ENCODE results near the gene POLR1B.

Gene POLR1B

DNA sequence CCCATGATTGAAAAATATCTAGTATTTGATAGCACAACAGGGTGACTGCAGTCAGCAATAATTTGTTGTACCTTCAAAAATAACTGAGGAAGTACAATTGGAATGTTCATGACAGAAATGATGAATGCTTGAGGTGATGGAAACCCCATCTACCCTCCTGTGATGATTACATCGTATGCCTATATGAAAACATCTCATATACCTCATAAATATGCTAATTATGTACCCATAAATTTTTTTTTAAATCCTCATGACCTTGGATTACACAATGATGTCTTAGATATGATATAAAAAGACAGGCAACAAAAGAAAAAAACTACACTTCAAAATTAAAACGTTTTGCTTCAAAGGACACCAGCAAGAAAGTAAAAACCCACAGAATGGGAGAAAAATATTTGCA is 1.4 kb upstream of the POLR1B start:
- Histone ChIP-seq H3K79me2 (ENCODE audit: insufficient read depth, low read length) (peaks cover 38% of the 10 kb centered on the region), H3K9ac (ENCODE audit: low read length) (peak overlapping the region; percentile 82), H3K4me3 (ENCODE audit: insufficient read depth, low read length, poor library complexity, severe bottlenecking) (peak overlapping the region; percentile 76), H3F3A (ENCODE audit: insufficient read depth) (peaks cover 21% of the 10 kb centered on the region), H3K9me2 (replicated peaks; ENCODE audit: insufficient read depth, low read length) (no peaks in the 10 kb centered on the region), H3K4me2 (ENCODE audit: low read depth, low read length, poor library complexity, severe bottlenecking) (peak overlapping the region; percentile 87), H3K27ac (ENCODE audit: low read depth, low read length) (peak overlapping the region; percentile 82), H3K36me3 (ENCODE audit: low read length) (no peaks in the 10 kb centered on the region), H4K20me1 (ENCODE audit: low read depth, low read length) (no peaks in the 10 kb centered on the region), H2AFZ (ENCODE audit: low read depth, low read length, severe bottlenecking) (peak overlapping the region; percentile 91), H3K27me3 (ENCODE audit: low read length) (no peaks in the 10 kb centered on the region), H3K9me3 (ENCODE audit: insufficient read depth, low read length) (no peaks in the 10 kb centered on the region)
- TF ChIP-seq, protein P1, sequence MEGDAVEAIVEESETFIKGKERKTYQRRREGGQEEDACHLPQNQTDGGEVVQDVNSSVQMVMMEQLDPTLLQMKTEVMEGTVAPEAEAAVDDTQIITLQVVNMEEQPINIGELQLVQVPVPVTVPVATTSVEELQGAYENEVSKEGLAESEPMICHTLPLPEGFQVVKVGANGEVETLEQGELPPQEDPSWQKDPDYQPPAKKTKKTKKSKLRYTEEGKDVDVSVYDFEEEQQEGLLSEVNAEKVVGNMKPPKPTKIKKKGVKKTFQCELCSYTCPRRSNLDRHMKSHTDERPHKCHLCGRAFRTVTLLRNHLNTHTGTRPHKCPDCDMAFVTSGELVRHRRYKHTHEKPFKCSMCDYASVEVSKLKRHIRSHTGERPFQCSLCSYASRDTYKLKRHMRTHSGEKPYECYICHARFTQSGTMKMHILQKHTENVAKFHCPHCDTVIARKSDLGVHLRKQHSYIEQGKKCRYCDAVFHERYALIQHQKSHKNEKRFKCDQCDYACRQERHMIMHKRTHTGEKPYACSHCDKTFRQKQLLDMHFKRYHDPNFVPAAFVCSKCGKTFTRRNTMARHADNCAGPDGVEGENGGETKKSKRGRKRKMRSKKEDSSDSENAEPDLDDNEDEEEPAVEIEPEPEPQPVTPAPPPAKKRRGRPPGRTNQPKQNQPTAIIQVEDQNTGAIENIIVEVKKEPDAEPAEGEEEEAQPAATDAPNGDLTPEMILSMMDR (IDR thresholded peaks at IDR 0.05; ENCODE audit: insufficient read depth, low read length, poor library complexity, severe bottlenecking): no peak
- no peak for TF ChIP-seq EZH2phosphoT487 (conservative IDR thresholded peaks at IDR 0.05; ENCODE audit: low read length)

DNA sequence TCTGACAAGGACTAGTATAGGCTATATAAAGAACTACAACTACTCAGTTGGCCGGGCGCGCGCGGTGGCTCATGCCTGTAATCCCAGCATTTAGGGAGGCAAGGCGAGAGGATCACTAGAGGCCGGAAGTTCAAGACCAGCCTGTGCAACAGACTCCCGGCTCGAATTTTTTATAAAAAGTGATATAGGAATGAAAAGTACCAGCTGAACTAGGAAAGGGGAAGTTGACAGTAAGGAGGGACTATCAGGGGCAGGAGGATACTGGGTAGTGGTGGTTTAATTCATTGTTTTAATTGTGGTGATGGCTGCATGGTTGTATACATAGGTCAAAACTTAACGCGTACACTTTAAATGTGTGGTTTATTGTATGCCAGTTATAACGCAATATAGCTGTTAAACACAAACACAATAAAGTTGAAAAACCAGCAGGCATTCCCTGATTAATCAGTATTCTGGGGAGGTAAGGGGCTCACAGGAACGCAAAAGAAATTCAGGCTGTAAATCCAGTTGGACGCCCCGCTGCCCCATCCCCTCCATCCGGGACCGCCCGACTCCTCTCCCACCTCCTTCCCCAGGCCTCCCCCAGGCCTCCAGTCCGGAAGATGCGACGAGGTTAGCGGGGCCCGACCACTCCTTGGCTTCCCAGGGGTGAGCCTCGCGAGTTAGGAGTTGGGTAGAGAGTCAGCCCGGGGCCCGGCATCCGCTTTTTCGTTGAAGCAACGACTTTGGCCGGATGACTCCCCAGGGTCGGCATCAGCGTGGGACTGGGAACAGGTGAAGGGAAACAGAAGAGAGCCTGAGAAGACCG is 746 bp upstream of the POLR1B start:
- peak overlapping the region; percentile 82 for H3K27ac ChIP-seq (ENCODE audit: low read depth, low read length)
- H2AFZ ChIP-seq (ENCODE audit: low read depth, low read length, severe bottlenecking): peak overlapping the region; percentile 91
- peak overlapping the region; percentile 76 for H3K4me3 ChIP-seq (ENCODE audit: insufficient read depth, low read length, poor library complexity, severe bottlenecking)

DNA sequence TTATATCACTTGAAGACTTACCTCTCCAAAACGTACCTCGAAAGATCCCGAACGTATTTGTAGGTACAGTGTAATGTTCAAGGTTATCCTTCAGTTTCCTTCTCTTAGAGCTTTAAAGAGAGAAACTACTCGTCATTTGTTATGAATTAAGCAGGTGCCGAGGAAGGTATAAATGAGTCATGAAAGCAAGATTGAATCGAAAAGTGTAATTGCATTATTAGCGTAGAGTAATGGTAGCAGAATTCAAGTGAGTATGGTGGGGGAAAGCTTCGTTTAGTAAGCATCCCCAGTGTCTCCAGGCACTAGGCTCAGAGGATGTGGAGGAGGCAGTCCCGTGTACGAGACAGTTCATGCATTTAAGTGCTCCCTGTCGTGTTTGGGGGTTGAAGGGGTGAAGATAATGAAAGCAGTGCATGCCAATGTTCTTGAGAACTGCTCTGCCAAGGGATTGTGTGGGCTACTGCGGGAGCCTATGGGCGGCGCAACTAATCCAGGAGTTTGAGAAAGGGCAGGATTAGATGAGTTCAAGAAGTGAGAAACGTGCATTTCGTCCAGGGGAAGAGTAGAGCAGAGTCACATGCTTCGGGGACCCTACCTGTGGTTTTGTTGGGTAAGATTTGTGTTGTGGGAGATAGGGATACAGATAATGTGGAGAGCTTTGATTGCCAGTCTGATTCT is 858 bp downstream of the POLR1B start:
- no peaks in the 10 kb centered on the region for H4K20me1 ChIP-seq (ENCODE audit: low read depth, low read length)
- H2AFZ ChIP-seq (ENCODE audit: low read depth, low read length, severe bottlenecking): peak overlapping the region; percentile 91
- H3K79me2 ChIP-seq (ENCODE audit: insufficient read depth, low read length): peaks cover 58% of the 10 kb centered on the region
- H3K27ac ChIP-seq (ENCODE audit: low read depth, low read length): peak overlapping the region; percentile 82
- H3K4me2 ChIP-seq (ENCODE audit: low read depth, low read length, poor library complexity, severe bottlenecking): peak overlapping the region; percentile 87
- H3K27me3 ChIP-seq (ENCODE audit: low read length): no peaks in the 10 kb centered on the region
- H3K9me3 ChIP-seq (ENCODE audit: insufficient read depth, low read length): no peaks in the 10 kb centered on the region
- H3K36me3 ChIP-seq (ENCODE audit: low read length): peaks cover 13% of the 10 kb centered on the region
- no peak for TF ChIP-seq EZH2phosphoT487 (conservative IDR thresholded peaks at IDR 0.05; ENCODE audit: low read length)
- TF ChIP-seq, protein P1 (IDR thresholded peaks at IDR 0.05; ENCODE audit: insufficient read depth, low read length, poor library complexity, severe bottlenecking): no peak
- H3K9ac ChIP-seq (ENCODE audit: low read length): peak overlapping the region; percentile 82
- H3K4me3 ChIP-seq (ENCODE audit: insufficient read depth, low read length, poor library complexity, severe bottlenecking): peak overlapping the region; percentile 76
- no peaks in the 10 kb centered on the region for H3K9me2 ChIP-seq (replicated peaks; ENCODE audit: insufficient read depth, low read length)
- peaks cover 21% of the 10 kb centered on the region for H3F3A ChIP-seq (ENCODE audit: insufficient read depth)

More for the DNA sequence above, 746 bp upstream of the POLR1B start:
- Histone ChIP-seq H3K9me3 (ENCODE audit: insufficient read depth, low read length) (no peaks in the 10 kb centered on the region), H3K9me2 (replicated peaks; ENCODE audit: insufficient read depth, low read length) (no peaks in the 10 kb centered on the region), H3K9ac (ENCODE audit: low read length) (peak overlapping the region; percentile 82), H3K36me3 (ENCODE audit: low read length) (no peaks in the 10 kb centered on the region), H3K4me2 (ENCODE audit: low read depth, low read length, poor library complexity, severe bottlenecking) (peak overlapping the region; percentile 87), H4K20me1 (ENCODE audit: low read depth, low read length) (no peaks in the 10 kb centered on the region), H3K27me3 (ENCODE audit: low read length) (no peaks in the 10 kb centered on the region), H3F3A (ENCODE audit: insufficient read depth) (peaks cover 21% of the 10 kb centered on the region), H3K79me2 (ENCODE audit: insufficient read depth, low read length) (peaks cover 43% of the 10 kb centered on the region)
- TF ChIP-seq, protein P1 (IDR thresholded peaks at IDR 0.05; ENCODE audit: insufficient read depth, low read length, poor library complexity, severe bottlenecking): no peak
- TF ChIP-seq EZH2phosphoT487 (conservative IDR thresholded peaks at IDR 0.05; ENCODE audit: low read length): no peak
